HG03025 (cell line): Measurements from ENCODE around the gene TALDO1.

Source experiments
- ATAC-seq: cut with Tn5 transposase; IDR thresholded peaks from one replicate; pipeline ENCODE4 v1.9.1; 2021; ENCODE audit warnings: mild to moderate bottlenecking, moderate library complexity; ENCODE audit not compliant: unreplicated experiment, low FRiP score

TALDO1 gene

GRCh38 chr11:765802-766091, 18.5 kb downstream of the TALDO1 start:
- no peak for ATAC-seq

GRCh38 chr11:766106-766935, 19.1 kb downstream of the TALDO1 start:
- no peak for ATAC-seq

GRCh38 chr11:766936-767210, 19.6 kb downstream of the TALDO1 start:
- no peak for ATAC-seq

- no peak for ATAC-seq
Measured at GRCh38 chr11:767238-767637, 20.0 kb downstream of the TALDO1 start.

GRCh38 chr11:769887-770641, 22.8 kb downstream of the TALDO1 start:
- ATAC-seq = no peak

GRCh38 chr11:770642-771616, 23.7 kb downstream of the TALDO1 start:
- ATAC-seq = no peak

- ATAC-seq = no peak
Measured at GRCh38 chr11:771617-772204, 24.4 kb downstream of the TALDO1 start.

GRCh38 chr11:772429-773390, 25.4 kb downstream of the TALDO1 start:
- no peak for ATAC-seq

- ATAC-seq = no peak
Measured at GRCh38 chr11:773425-773824, 26.2 kb downstream of the TALDO1 start.

- no peak for ATAC-seq
Measured at GRCh38 chr11:773830-774229, 26.6 kb downstream of the TALDO1 start.

- no peak for ATAC-seq
Measured at GRCh38 chr11:774873-775592, 27.8 kb downstream of the TALDO1 start.

GRCh38 chr11:776263-776560, 28.9 kb downstream of the TALDO1 start:
- ATAC-seq = no peak

- ATAC-seq = peak; percentile 35
Measured at GRCh38 chr11:776561-777287, 29.5 kb downstream of the TALDO1 start.

GRCh38 chr11:777288-778255, 30.3 kb downstream of the TALDO1 start, which contains the start of gene GATD1:
Gene GATD1 (minus strand): TSS chr11:777487. CDS start chr11:777462, 25 bp downstream.
- ATAC-seq = peak; percentile 69

GRCh38 chr11:778976-779954, 32.0 kb downstream of the TALDO1 start:
- ATAC-seq = no peak

- no peak for ATAC-seq
Measured at GRCh38 chr11:779955-780532, 32.8 kb downstream of the TALDO1 start.
